Midbrain (tissue), 1 donor: ENCODE data around the gene GPR183.
A peak's percentile ranks its signal among the peaks of the same experiment; 100 is the strongest.

ENCODE experiments used
- DNase-seq: peaks from one replicate; lab custom pipeline; 2025; lab: John Stamatoyannopoulos, UW

The GPR183 gene

GRCh38 chr13:99339736-99340397 is 32.7 kb upstream of the GPR183 start:
- DNase-seq, result no peak

GRCh38 chr13:99339230-99339721 is 32.1 kb upstream of the GPR183 start:
- no peak for DNase-seq

DNA sequence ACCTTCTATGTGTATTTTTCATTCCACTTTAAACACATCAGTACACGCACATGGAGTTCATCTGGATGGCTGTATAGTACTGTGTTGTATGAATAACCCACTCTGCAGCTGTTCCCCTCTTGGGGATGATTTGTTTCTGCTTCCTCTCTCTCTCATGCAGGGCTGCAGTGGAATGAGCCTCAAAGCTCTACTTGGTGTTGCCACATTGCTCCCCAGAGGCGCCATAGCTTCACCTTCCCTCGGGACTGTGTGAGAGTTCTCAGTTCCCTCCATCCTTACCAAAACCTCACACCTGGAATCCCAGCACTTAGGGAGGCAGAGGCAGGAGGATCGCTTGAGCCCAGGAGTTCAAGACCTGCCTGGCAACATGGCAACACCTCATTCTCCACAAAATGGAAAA is 28.4 kb upstream of the GPR183 start:
- DNase-seq, result no peak

DNA sequence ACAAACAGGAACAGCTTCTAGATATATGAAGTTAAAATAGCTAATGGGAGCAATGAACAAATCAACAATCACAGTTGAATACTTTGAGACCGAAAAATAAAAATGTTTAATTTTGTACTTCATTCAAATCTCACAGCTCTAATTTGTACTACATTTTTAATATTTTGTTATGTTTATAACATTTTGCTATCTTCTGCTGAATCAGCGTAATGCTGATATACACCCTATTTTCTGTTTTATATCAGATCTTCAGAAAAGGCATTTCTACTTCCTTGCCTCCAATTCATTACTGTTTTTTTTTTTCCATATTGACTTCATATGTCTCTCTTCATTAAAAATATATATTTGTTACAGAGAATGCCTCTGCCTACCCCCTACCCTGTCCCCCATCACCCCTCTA is 27.9 kb upstream of the GPR183 start:
- no peak for DNase-seq

- DNase-seq, result no peak
These were observed 27.0 kb upstream of the GPR183 start for GRCh38 chr13:99334221-99334620.

GRCh38 chr13:99332456-99332855 is 25.3 kb upstream of the GPR183 start:
- DNase-seq, result no peak

GRCh38 chr13:99331881-99332293 is 24.7 kb upstream of the GPR183 start:
- DNase-seq, result no peak

DNA sequence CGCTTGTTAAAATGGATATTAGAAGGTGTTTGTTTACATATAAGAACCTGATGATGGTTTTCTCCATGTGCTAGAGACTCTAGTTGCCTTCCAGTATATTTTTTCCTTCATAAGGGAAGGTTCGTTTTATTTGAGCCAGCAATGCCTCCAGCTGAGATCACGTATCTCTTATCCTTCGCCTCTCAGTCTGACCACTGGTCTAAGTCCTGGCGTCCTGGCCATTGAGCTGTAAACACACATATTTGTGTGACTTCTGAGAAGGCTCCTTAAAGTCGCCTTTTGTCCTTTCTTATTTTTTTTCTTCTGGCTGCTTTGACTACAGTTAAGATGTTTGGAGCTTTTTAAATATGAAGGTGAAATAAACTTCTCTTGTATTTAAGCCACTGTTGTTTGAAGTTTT is 23.7 kb upstream of the GPR183 start:
- no peak for DNase-seq

DNA sequence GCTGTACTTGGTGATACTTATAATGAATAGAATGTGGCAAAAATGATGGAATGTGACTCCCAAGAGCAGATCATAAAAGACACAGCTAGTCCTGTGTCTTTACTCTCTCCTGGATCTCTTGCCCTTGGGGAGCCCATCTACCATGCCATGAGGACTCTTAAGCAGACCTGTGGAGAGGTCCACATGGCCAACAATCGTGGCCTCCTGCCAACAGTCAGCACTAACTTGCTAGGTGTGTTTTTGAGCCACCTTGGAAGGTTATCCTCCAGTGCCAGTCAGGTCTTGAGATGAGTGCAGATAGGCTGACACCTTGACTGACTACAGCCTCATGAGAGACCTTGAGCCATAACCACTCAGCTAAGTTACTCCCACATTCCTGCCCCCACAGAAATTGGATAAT is 22.3 kb upstream of the GPR183 start:
- no peak for DNase-seq

DNA sequence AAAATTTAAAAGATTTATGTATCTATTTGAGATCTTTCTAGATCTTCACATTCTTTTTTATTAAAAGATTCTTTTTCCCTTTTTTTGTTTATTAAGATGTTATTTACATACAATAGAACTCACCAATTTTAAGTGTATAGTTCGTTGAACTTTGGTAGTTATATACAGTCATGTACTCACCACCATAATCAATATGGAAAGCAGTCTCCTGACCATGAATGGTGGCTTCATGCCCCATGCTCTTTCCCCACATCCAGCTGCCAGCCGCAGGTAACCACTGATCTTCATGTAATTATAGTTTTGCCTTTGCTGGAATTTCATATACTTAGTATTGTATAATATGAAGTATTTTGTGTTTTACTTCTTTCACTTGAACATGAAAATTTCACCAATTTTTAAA is 20.6 kb upstream of the GPR183 start:
- no peak for DNase-seq

DNA sequence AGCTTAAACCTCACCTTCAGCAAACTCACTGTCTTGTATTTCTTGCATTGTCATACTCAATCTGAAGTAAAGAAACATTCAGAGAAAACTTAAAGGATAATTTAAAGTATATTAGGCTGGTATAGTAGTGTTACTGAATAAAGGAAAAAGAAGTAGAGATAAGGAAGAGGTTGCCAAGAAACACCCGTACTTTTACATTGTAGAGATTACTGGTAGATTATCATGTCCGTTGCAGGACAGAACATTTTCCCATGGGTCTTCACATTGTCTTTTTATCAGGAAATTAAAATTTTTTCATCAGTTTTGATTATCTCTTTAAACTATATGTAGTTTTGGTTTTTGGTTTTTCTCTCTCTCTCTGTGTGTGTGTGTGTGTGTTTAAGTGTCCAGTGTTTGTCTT is 19.9 kb upstream of the GPR183 start:
- DNase-seq, result no peak

DNA sequence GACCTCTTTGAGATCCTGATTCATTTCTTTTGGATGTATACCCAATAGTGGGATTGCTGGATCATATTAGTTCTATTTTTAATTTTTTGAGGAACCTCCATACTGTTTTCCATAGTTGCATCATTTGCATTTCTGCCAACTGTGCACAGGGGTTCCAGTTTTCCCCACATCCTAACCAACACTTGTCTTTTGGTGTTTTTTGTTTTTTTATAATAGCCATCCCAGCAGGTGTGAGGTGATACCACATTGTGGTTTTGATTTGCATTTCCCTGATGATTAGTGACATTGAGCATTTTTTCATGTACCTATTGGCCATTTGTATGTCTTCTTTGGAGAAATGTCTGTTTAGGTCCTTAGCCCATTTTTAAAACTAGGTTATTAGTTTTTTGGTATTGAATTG is 18.8 kb upstream of the GPR183 start:
- DNase-seq, result no peak

DNA sequence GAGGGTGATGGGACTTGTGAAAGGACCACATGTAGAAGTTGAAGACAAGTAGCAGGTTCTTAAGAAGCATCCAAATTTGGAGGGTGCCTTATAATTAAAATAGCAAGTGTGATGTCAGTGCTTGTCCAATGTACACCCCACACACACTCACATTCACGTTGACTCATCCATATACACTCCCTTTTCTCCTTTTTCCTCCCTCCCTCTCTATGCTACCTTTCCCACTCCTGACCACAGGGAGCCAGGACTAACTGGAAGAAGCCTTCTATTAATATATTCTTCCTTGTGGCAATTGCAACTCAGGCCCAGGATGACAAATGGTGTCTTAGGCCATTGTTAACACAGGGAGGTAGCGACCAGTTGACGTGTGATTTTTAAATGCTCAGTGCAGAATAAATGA is 16.3 kb upstream of the GPR183 start:
- no peak for DNase-seq

DNA sequence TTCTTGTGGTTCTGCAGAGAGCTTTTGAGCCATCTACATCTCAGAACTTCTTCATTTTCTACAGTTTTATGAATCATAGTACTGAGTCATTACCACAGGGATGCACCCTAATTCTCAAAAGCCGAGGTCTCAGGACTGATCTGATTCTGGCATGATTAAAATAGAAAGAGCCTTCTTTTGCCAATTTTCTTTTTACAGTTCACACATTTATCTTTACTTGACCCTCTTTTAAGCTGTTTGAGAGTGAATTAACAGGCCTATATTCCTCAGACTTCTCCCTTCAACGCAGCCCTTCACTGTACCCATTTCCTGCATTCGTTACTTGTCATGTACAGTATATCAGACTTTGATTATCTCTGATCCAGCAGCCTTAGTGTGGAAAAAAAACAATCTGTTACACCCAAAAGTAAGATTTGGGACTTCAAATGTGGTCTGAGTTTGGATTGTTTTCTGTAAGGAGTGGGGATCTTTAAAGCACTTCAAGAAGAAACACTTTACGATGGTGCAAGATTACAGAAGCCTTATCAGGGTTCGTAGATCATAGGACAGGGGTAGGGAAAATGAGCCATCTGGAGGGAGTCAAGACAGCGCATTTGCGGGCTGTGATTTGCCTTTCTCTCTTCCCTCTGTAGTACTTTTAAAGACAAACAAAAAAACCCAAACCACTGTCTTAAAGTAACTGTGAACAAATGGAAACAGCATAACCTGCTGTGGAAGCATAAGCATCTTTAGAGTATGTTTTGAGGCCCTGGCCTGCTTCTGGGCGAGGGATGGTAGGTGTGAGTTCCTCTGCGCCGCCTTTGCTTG is 15.3 kb upstream of the GPR183 start:
- no peak for DNase-seq

DNA sequence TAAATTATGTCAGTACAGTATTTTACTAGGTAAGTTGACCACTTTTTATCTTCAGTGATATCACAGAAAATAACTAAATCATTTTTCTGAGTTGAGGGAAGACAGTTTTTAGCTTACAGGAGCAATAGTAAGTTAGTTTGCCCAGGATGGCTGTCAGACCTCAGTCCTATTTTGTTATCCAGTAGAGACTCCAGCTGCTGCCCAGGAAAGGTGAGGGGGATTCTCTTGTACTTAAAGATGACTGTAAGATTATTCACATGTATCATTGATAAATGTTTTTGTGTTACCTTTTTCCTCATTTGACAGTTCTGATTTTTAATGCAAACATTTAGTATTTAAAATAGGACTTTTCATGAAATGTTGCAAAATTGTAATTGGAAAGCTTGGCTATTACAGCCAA is 14.5 kb upstream of the GPR183 start:
- DNase-seq, result no peak

- no peak for DNase-seq
These were observed 13.7 kb upstream of the GPR183 start for GRCh38 chr13:99320693-99321481.

GRCh38 chr13:99316657-99317256 is 9.6 kb upstream of the GPR183 start:
- no peak for DNase-seq

DNA sequence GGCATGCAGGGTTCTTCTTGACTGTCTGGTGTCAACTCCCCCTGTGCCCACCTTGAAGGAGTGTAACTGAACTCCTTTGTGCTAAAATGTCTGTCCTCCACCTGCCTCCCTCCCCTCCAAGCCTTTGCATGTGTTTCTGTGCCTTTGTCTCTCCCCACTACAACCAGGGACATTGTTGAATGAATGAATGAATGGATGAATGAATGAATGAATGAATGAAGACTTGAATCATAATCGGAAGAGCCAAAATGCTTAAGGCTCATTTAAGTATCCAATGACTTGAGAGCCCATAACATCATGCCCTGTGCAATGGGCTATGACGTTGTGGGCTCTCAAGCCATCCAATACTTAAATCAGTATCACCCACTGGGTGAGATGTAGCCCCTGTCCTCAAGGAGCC is 9.0 kb upstream of the GPR183 start:
- DNase-seq, result no peak

DNA sequence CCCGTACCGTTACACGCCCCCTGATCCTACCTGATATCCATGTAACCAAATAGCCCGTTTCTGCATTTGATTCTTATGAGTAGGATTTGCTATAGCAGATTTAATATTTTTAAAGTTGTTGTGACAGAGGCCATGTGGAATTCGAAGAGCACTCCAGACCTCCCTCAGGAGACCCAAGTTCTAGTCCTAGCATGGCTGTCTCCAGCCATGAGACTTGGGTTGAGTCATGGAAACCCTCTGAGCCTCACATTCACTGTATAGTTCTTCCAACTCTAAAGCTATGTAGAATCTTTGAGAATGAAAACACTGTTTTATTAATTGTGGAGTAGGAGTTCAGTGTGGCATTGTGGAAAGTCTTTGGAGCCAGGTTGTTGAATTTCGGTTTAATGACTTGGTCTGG is 8.0 kb upstream of the GPR183 start:
- no peak for DNase-seq

DNA sequence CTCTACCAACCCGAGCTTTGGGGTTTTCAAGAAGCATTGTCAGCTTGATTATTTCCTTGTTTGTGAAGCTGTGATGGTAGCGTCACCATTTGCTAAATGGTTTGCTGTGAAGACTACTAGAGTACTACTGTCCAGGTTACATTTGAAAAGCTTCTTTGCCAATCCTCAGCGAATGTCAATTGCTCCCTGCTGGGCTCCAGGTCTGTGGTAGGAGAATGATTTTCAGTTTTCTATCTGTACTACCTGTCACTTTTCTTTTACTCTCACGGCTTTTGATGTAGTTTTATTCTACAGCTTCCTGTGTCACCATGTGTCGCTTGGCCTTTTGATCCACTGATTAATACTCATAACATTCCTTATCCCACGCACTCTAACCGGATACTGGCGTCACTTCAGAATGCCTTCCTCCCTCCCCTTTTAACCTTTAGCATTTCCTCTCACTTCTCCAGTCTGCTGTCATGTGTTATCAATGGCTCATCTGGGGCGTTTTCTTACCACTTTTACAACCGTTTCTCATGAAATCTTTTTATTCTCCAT is 7.5 kb upstream of the GPR183 start:
- DNase-seq, result no peak

- DNase-seq, result no peak
These were observed 6.7 kb upstream of the GPR183 start for GRCh38 chr13:99313941-99314340.

DNA sequence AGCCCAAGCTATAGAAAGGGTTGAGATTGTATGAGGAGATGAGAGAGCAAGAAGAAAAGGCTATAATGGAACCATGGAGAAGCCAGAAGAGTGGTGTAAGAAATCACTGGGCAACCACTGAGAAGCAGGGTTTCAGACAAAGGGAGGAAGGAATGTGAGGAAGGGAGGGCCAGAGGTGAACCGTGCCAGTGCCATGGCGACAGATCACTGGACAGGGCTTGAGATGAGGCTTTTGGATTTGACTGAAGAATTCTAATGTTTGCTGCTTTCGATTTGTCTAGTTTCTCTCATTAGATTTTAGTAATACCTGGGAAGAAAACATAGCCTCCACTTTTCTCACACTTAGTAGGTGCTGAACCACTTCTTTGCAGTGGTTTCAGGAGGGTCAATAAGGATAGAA is 6.3 kb upstream of the GPR183 start:
- peak; percentile 19 for DNase-seq
